Middle frontal gyrus (tissue), 1 donor: ENCODE data around the gene MYO7B.

Experiments
- DNase-seq: peaks from one replicate; pipeline ENCODE4 v3.0.0-alpha.2; 2015; ENCODE audit warnings: low spot score; ENCODE audit errors: extremely low spot score

MYO7B gene

GRCh38 chr2:127659408-127660290 lies 124.2 kb downstream of the MYO7B start:
- DNase-seq, result no peak

- DNase-seq, result no peak
These were observed 124.8 kb downstream of the MYO7B start for GRCh38 chr2:127660291-127660578.

- DNase-seq, result no peak
These were observed 125.7 kb downstream of the MYO7B start for GRCh38 chr2:127661072-127661649.

- no peak for DNase-seq
These were observed 126.5 kb downstream of the MYO7B start for GRCh38 chr2:127661949-127662510.

- no peak for DNase-seq
These were observed 127.6 kb downstream of the MYO7B start for GRCh38 chr2:127662937-127663565.

- DNase-seq, result no peak
These were observed 128.1 kb downstream of the MYO7B start for GRCh38 chr2:127663566-127664064.

- no peak for DNase-seq
These were observed 128.8 kb downstream of the MYO7B start for GRCh38 chr2:127664065-127664894.

- DNase-seq, result no peak
These were observed 129.4 kb downstream of the MYO7B start for GRCh38 chr2:127664895-127665225.

GRCh38 chr2:127665267-127665893 lies 129.9 kb downstream of the MYO7B start:
- no peak for DNase-seq

GRCh38 chr2:127669056-127669455 lies 133.6 kb downstream of the MYO7B start:
- no peak for DNase-seq

- DNase-seq, result no peak
These were observed 134.8 kb downstream of the MYO7B start for GRCh38 chr2:127670055-127670956.

- no peak for DNase-seq
These were observed 135.4 kb downstream of the MYO7B start for GRCh38 chr2:127670957-127671290.

- no peak for DNase-seq
These were observed 136.2 kb downstream of the MYO7B start for GRCh38 chr2:127671557-127672302.

- DNase-seq, result no peak
These were observed 137.1 kb downstream of the MYO7B start for GRCh38 chr2:127672341-127673224.

- DNase-seq, result no peak
These were observed 138.0 kb downstream of the MYO7B start for GRCh38 chr2:127673291-127674069.

GRCh38 chr2:127674241-127675209 lies 139.0 kb downstream of the MYO7B start:
- DNase-seq, result no peak
